Endothelial cell (in vitro differentiated cells): ENCODE measurements around the gene FNDC8. TPM values are rescaled to one million over a fixed set of nuclear protein-coding genes. Genes with fewer than 3 reads are reported as not detected.
"Not testable (repeated sequence)": the region's sequence is repeated elsewhere in the genome, so short reads cannot be mapped to it uniquely, and the experiment has no call there.

Experiments used
- DNase-seq: peaks from one replicate; pipeline ENCODE4 v3.0.0; 2021; ENCODE audit warnings: low spot score
- H3K27ac Mint-ChIP-seq: one replicate; pipeline ENCODE4 v1.8.0; 2021; ENCODE audit warnings: mixed read lengths, inconsistent platforms; ENCODE audit not compliant: unreplicated experiment
- H3K27me3 Mint-ChIP-seq: one replicate; pipeline ENCODE4 v1.8.0; 2021; ENCODE audit warnings: mild to moderate bottlenecking, moderate library complexity, mixed read lengths, inconsistent platforms; ENCODE audit not compliant: unreplicated experiment
- H3K36me3 Mint-ChIP-seq: one replicate; pipeline ENCODE4 v1.8.0; 2021; ENCODE audit warnings: mild to moderate bottlenecking, low read depth, mixed read lengths, inconsistent platforms; ENCODE audit not compliant: unreplicated experiment
- H3K4me1 Mint-ChIP-seq: one replicate; pipeline ENCODE4 v1.8.0; 2021; ENCODE audit warnings: mild to moderate bottlenecking, mixed read lengths, inconsistent platforms; ENCODE audit not compliant: unreplicated experiment
- H3K4me3 Mint-ChIP-seq: one replicate; pipeline ENCODE4 v1.8.0; 2021; ENCODE audit warnings: mild to moderate bottlenecking, mixed read lengths, inconsistent platforms; ENCODE audit not compliant: unreplicated experiment
- H3K9me3 Mint-ChIP-seq: one replicate; pipeline ENCODE4 v1.8.0; 2021; ENCODE audit warnings: mixed read lengths, inconsistent platforms; ENCODE audit not compliant: unreplicated experiment
- total RNA-seq: library from RNA; stranded (reverse); fragmentation: NEBNext Ultra II Directional; extraction: Animal tissue kit (Norgen Biotek cat#: 25700); gene quantifications from one replicate; pipeline ENCODE4 v1.2.1, GENCODE V29; 2021; ENCODE audit not compliant: unreplicated experiment
- TF ChIP-seq, protein P1 (sequence below): fragments of 200-600 bp; sonication (generic); IDR thresholded peaks from one replicate; pipeline ENCODE4 v1.5.0; 2021; ENCODE audit warnings: antibody characterized with exemption; ENCODE audit not compliant: unreplicated experiment

Gene FNDC8
- total RNA-seq, 1 donor from 2014 or later = not detected

DNA sequence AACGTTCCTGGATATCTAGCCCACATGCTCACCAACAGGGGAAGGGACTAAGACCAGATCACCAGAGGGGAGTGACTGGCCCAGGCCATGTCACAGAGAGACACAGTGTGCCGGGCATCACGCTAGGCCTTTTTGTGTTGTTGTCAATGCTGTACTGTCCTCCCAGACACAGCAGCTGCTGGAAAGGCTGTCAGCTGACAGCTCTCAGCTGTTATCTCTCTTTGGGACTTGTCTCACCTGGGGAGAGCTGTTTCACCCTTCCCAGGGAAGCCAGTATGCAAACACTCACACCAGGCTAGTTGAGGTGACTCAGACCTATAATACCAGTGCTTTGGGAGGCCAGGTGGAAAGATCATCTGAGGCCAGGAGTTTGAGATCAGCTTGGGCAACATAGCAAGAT, 45.6 kb downstream of the FNDC8 start:
- TF ChIP-seq, protein P1, sequence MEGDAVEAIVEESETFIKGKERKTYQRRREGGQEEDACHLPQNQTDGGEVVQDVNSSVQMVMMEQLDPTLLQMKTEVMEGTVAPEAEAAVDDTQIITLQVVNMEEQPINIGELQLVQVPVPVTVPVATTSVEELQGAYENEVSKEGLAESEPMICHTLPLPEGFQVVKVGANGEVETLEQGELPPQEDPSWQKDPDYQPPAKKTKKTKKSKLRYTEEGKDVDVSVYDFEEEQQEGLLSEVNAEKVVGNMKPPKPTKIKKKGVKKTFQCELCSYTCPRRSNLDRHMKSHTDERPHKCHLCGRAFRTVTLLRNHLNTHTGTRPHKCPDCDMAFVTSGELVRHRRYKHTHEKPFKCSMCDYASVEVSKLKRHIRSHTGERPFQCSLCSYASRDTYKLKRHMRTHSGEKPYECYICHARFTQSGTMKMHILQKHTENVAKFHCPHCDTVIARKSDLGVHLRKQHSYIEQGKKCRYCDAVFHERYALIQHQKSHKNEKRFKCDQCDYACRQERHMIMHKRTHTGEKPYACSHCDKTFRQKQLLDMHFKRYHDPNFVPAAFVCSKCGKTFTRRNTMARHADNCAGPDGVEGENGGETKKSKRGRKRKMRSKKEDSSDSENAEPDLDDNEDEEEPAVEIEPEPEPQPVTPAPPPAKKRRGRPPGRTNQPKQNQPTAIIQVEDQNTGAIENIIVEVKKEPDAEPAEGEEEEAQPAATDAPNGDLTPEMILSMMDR = no peak
- DNase-seq = no peak

DNA sequence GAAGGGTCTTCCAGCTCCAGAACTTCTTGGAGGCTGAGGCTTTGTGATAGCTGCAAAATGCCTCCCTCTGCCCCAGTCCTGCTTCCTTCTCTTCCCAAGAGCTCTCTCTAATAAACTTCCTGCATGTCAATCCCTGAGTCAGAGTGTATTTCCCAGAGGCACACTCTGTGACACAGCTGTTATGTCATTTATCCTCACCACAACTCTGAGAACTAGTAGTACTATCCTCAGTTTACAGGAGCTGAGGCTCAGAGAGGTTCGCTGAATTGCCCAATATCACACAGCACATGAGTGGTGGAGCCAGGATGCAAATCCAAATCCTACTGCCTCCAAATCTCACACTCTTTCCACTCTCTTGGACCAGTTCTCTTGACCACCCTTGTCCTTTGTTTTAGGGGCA, 46.3 kb downstream of the FNDC8 start:
- no peaks in the 10 kb centered on the region for H3K36me3 Mint-ChIP-seq
- TF ChIP-seq, protein P1 = no peak

More for the DNA sequence above, 45.6 kb downstream of the FNDC8 start:
- Mint-ChIP-seq H3K36me3 (no peaks in the 10 kb centered on the region), H3K27ac (no peak overlapping the region), H3K9me3 (no peaks in the 10 kb centered on the region), H3K27me3 (peaks cover 1% of the 10 kb centered on the region), H3K4me3 (no peak overlapping the region), H3K4me1 (no peaks in the 10 kb centered on the region)

DNA sequence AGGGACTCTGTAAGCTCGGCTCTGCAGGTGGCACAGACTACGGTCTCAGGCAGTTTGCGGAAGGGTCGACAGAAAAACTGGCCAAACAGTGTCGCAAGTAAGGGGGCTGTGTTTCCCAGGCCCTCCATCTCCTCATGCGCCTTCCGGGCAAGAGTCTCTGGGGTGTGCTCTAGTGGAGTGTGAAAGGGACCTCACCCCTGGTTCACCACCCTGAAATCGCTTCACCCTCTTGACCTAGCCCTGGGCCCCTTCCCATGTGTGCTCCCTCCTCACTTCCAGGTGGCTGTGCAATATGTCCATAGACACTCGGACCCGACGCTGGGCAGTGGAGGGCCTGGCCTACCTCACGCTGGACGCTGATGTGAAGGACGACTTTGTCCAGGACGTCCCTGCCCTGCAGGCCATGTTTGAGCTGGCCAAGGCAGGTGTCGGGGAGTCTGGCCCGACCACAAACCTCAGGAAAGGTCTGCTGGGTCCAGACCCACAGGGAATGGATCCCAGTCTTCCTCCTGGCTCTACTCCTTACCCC, 48.5 kb downstream of the FNDC8 start:
- H3K4me1 Mint-ChIP-seq = no peaks in the 10 kb centered on the region
- peaks cover 3% of the 10 kb centered on the region for H3K27me3 Mint-ChIP-seq
- no peak overlapping the region for H3K27ac Mint-ChIP-seq
- no peak for DNase-seq
- H3K9me3 Mint-ChIP-seq = no peaks in the 10 kb centered on the region
- H3K4me3 Mint-ChIP-seq = no peak overlapping the region
- no peaks in the 10 kb centered on the region for H3K36me3 Mint-ChIP-seq
- TF ChIP-seq, protein P1 = no peak

More for the DNA sequence above, 46.3 kb downstream of the FNDC8 start:
- DNase-seq = no peak
- Mint-ChIP-seq H3K27ac (no peak overlapping the region), H3K9me3 (no peaks in the 10 kb centered on the region), H3K4me1 (no peaks in the 10 kb centered on the region), H3K27me3 (peaks cover 1% of the 10 kb centered on the region), H3K4me3 (no peak overlapping the region)

DNA sequence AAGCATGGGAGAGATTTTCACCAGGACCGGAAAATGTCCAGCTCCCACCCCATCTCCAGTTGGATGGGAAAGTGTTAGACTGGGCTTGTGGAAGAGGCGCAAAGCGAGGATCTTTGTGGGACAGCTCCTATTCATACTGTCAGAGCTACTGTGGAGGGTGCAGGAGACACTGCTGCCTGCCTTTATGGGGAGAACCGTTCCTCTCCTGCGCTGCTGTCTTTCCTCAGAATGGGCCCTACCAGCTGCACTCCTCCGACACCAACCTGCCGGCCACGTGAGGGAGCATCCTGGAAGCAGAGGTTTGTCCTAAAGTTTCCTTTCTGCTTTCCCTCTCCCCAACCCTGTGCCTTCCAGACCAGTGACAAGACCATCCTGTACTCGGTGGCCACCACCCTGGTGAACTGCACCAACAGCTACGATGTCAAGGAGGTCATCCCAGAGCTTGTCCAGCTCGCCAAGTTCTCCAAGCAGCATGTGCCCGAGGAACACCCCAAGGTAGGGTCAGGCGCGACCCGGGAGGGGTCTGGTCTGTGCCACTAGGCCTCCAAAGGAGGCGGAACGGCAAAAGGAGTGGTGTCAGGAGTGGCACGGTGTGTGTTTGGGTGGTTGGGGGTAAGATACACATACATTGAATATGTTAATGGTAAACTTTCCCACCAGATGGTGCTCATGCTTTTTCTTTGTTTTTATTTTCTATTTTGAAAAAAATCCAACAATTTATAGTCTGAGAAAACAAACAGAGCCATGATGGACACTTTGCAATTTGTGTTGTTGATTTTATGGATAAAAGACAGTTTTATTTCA, 49.8 kb downstream of the FNDC8 start:
- Mint-ChIP-seq H3K27ac (no peak overlapping the region), H3K9me3 (no peaks in the 10 kb centered on the region), H3K36me3 (no peaks in the 10 kb centered on the region), H3K27me3 (peaks cover 3% of the 10 kb centered on the region), H3K4me1 (no peaks in the 10 kb centered on the region), H3K4me3 (no peak overlapping the region)
- no peak for DNase-seq
- TF ChIP-seq, protein P1 = no peak

DNA sequence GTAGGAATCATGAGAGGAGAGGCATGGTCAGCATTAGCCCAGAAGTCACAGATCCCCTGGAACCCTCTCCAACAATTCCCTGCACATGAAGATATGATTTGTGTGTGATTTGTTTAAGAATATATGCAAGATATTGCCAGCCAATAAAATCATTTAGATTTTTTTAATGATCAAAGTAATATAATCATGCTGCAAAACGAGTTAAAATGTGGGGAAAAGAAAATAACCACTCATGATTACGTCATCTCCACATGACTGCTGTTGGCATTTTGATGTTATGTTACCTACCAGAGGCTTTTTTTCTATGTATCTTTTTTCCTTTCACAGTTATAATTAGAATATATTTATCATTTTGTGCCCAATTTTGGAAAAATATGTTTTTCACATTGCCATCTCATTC, 50.4 kb downstream of the FNDC8 start:
- Mint-ChIP-seq H3K27me3 (peaks cover 2% of the 10 kb centered on the region), H3K4me3 (no peak overlapping the region), H3K27ac (no peak overlapping the region), H3K9me3 (no peaks in the 10 kb centered on the region), H3K4me1 (no peaks in the 10 kb centered on the region), H3K36me3 (no peaks in the 10 kb centered on the region)
- DNase-seq = no peak
- TF ChIP-seq, protein P1 = no peak

DNA sequence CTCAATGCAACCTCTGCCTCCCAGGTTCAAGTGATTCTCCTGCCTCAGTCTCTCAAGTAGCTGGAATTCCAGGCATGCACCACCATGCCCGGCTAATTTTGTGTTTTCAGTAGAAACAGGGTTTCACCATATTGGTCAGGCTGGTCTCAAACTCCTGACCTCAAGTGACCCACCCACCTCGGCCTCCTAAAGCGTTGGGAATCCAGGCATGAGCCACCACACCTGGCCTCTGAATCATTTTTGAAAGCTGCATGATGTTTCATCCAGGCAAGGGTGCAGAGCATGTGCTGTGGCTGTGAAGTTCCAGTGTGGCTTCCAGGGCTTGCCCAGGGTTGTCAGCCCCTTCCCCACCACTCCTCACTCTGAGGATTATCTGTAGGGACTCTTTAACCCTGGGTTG, 50.9 kb downstream of the FNDC8 start:
- H3K27me3 Mint-ChIP-seq, H3K36me3 Mint-ChIP-seq, H3K4me1 Mint-ChIP-seq, H3K9me3 Mint-ChIP-seq, DNase-seq, H3K4me3 Mint-ChIP-seq, H3K27ac Mint-ChIP-seq: not testable (repeated sequence)
